ENCODE data around the gene USP2. TPM values are rescaled to one million over a fixed set of nuclear protein-coding genes. Genes with fewer than 3 reads are reported as not detected.

The USP2 gene
- total RNA-seq, 2 experiments from 2014 or later = 0.55 to 0.68 TPM

- CTCF ChIA-PET = interaction anchor here (0.7 to 4.6 kb wide), 35 partner anchors 8 to 265 kb away, joined by 3 to 96 read pairs (median 5); partner anchors contain the start of genes C1QTNF5, C2CD2L, CBL and NLRX1
- Mint-ChIP-seq H3K4me3 (no peak overlapping the region), H3K36me3 (ENCODE audit: low read depth) (no peaks in the 10 kb centered on the region), H3K4me1 (ENCODE audit: low read depth) (peaks cover 29% of the 10 kb centered on the region), H3K27me3 (ENCODE audit: low read depth) (peaks cover 9% of the 10 kb centered on the region), H3K27ac (no peak overlapping the region), H3K9me3 (ENCODE audit: insufficient read depth) (no peaks in the 10 kb centered on the region)
- POLR2A ChIA-PET = interaction anchor here (1.0 to 4.5 kb wide), 4 partner anchors 11 to 228 kb away, joined by 4 to 20 read pairs (median 10); partner anchors contain the start of genes CBL and RNF26
- DNase-seq (no peak), ATAC-seq (no peak)
Observed at GRCh38 chr11:119322921-119323531, 58.5 kb downstream of the USP2 start.

- ATAC-seq (no peak), DNase-seq (no peak)
- H3K27ac Mint-ChIP-seq = no peak overlapping the region
- no peaks in the 10 kb centered on the region for H3K36me3 Mint-ChIP-seq (ENCODE audit: low read depth)
- H3K27me3 Mint-ChIP-seq (ENCODE audit: low read depth) = peaks cover 13% of the 10 kb centered on the region
- ChIA-PET POLR2A (interaction anchor here (0.6 to 4.5 kb wide), 5 partner anchors 12 to 227 kb away, joined by 4 to 20 read pairs (median 10); partner anchors contain the start of genes CBL and RNF26), CTCF (interaction anchor here (0.8 to 4.6 kb wide), 32 partner anchors 8 to 257 kb away, joined by 3 to 96 read pairs (median 6); partner anchors contain the start of genes C1QTNF5, C2CD2L, CBL and NLRX1)
- H3K4me1 Mint-ChIP-seq (ENCODE audit: low read depth) = peaks cover 32% of the 10 kb centered on the region
- H3K9me3 Mint-ChIP-seq (ENCODE audit: insufficient read depth) = no peaks in the 10 kb centered on the region
- no peak overlapping the region for H3K4me3 Mint-ChIP-seq
Observed at GRCh38 chr11:119322360-119322739, 59.1 kb downstream of the USP2 start.

- peak overlapping the region; percentile 74 for H3K4me3 Mint-ChIP-seq
- peaks cover 36% of the 10 kb centered on the region for H3K4me1 Mint-ChIP-seq (ENCODE audit: low read depth)
- CTCF ChIA-PET = interaction anchor here (0.6 to 4.6 kb wide), 31 partner anchors 8 to 911 kb away, joined by 3 to 96 read pairs (median 5); partner anchors contain the start of genes C1QTNF5, CBL, HINFP and NLRX1
- peaks cover 15% of the 10 kb centered on the region for H3K27me3 Mint-ChIP-seq (ENCODE audit: low read depth)
- ATAC-seq (peak; percentile 80), DNase-seq (peak; percentile 79)
- POLR2A ChIA-PET = interaction anchor here (0.6 to 4.5 kb wide), 16 partner anchors 8 to 253 kb away, joined by 3 to 20 read pairs (median 4); partner anchors contain the start of genes RNF26 and VPS11
- peak overlapping the region; percentile 90 for H3K27ac Mint-ChIP-seq
- H3K36me3 Mint-ChIP-seq (ENCODE audit: low read depth) = no peaks in the 10 kb centered on the region
- H3K9me3 Mint-ChIP-seq (ENCODE audit: insufficient read depth) = no peaks in the 10 kb centered on the region
Observed at GRCh38 chr11:119320776-119321524, 60.5 kb downstream of the USP2 start.

GRCh38 chr11:119320240-119320775 lies 61.2 kb downstream of the USP2 start:
- peaks cover 43% of the 10 kb centered on the region for H3K4me1 Mint-ChIP-seq (ENCODE audit: low read depth)
- H3K9me3 Mint-ChIP-seq (ENCODE audit: insufficient read depth) = no peaks in the 10 kb centered on the region
- no peak overlapping the region for H3K4me3 Mint-ChIP-seq
- DNase-seq (no peak), ATAC-seq (no peak)
- POLR2A ChIA-PET = interaction anchor here (0.6 to 4.5 kb wide), 15 partner anchors 12 to 252 kb away, joined by 3 to 20 read pairs (median 4); partner anchors contain the start of genes RNF26 and VPS11
- peaks cover 19% of the 10 kb centered on the region for H3K27me3 Mint-ChIP-seq (ENCODE audit: low read depth)
- CTCF ChIA-PET = interaction anchor here (0.7 to 4.6 kb wide), 16 partner anchors 9 to 911 kb away, joined by 3 to 96 read pairs (median 5); partner anchors contain the start of genes C1QTNF5, CBL, HINFP and NLRX1
- no peak overlapping the region for H3K27ac Mint-ChIP-seq
- no peaks in the 10 kb centered on the region for H3K36me3 Mint-ChIP-seq (ENCODE audit: low read depth)

- Mint-ChIP-seq H3K4me1 (ENCODE audit: low read depth) (peaks cover 48% of the 10 kb centered on the region), H3K9me3 (ENCODE audit: insufficient read depth) (no peaks in the 10 kb centered on the region), H3K4me3 (peak overlapping the region; percentile 51), H3K36me3 (ENCODE audit: low read depth) (no peaks in the 10 kb centered on the region), H3K27ac (peak overlapping the region; percentile 81), H3K27me3 (ENCODE audit: low read depth) (peaks cover 19% of the 10 kb centered on the region)
- DNase-seq (no peak), ATAC-seq (no peak)
- ChIA-PET CTCF (interaction anchor here (1.1 to 2.0 kb wide), 3 partner anchors 18 to 57 kb away, joined by 3 to 7 read pairs (median 5); no protein-coding TSS in a partner anchor), POLR2A (interaction anchor here (0.6 to 1.0 kb wide), 2 partner anchors 14 to 16 kb away, joined by 3 to 4 read pairs; no protein-coding TSS in a partner anchor)
Observed at GRCh38 chr11:119319700-119320239, 61.7 kb downstream of the USP2 start.

GRCh38 chr11:119319136-119319699 lies 62.3 kb downstream of the USP2 start:
- Mint-ChIP-seq H3K4me1 (ENCODE audit: low read depth) (peaks cover 51% of the 10 kb centered on the region), H3K9me3 (ENCODE audit: insufficient read depth) (no peaks in the 10 kb centered on the region), H3K27me3 (ENCODE audit: low read depth) (peaks cover 19% of the 10 kb centered on the region), H3K4me3 (peak overlapping the region; percentile 17), H3K27ac (peak overlapping the region; percentile 81), H3K36me3 (ENCODE audit: low read depth) (no peaks in the 10 kb centered on the region)
- ChIA-PET CTCF (interaction anchor here (1.1 to 2.0 kb wide), 3 partner anchors 19 to 56 kb away, joined by 3 to 7 read pairs (median 5); no protein-coding TSS in a partner anchor), POLR2A (interaction anchor here (0.6 to 1.0 kb wide), 2 partner anchors 13 to 15 kb away, joined by 3 to 4 read pairs; no protein-coding TSS in a partner anchor)
- DNase-seq (no peak), ATAC-seq (no peak)

- Mint-ChIP-seq H3K4me1 (ENCODE audit: low read depth) (peaks cover 47% of the 10 kb centered on the region), H3K27ac (peak overlapping the region; percentile 73), H3K36me3 (ENCODE audit: low read depth) (no peaks in the 10 kb centered on the region), H3K9me3 (ENCODE audit: insufficient read depth) (no peaks in the 10 kb centered on the region), H3K27me3 (ENCODE audit: low read depth) (peaks cover 19% of the 10 kb centered on the region), H3K4me3 (peak overlapping the region; percentile 17)
- ATAC-seq = no peak
- CTCF ChIA-PET = interaction anchor here (0.8 to 2.0 kb wide), 4 partner anchors 19 to 122 kb away, joined by 3 to 7 read pairs (median 4); partner anchors contain the start of gene CBL
- DNase-seq = peak; percentile 59
- POLR2A ChIA-PET = interaction anchor here (1.0 kb wide), 1 partner anchor 13 kb away, joined by 3 read pairs; no protein-coding TSS in a partner anchor
Observed at GRCh38 chr11:119318240-119319135, 63.0 kb downstream of the USP2 start.

- DNase-seq (no peak), ATAC-seq (no peak)
- Mint-ChIP-seq H3K9me3 (ENCODE audit: insufficient read depth) (no peaks in the 10 kb centered on the region), H3K36me3 (ENCODE audit: low read depth) (no peaks in the 10 kb centered on the region), H3K27me3 (ENCODE audit: low read depth) (peaks cover 19% of the 10 kb centered on the region), H3K4me1 (ENCODE audit: low read depth) (peaks cover 46% of the 10 kb centered on the region), H3K27ac (no peak overlapping the region), H3K4me3 (no peak overlapping the region)
- ChIA-PET POLR2A (no interaction called here), CTCF (interaction anchor here (0.8 to 1.6 kb wide), 3 partner anchors 21 to 121 kb away, joined by 3 to 6 read pairs (median 3); partner anchors contain the start of gene CBL)
Observed at GRCh38 chr11:119317592-119318239, 63.8 kb downstream of the USP2 start.

- Mint-ChIP-seq H3K9me3 (ENCODE audit: insufficient read depth) (no peaks in the 10 kb centered on the region), H3K4me1 (ENCODE audit: low read depth) (peaks cover 42% of the 10 kb centered on the region), H3K27ac (no peak within 1 kb of the TSS), H3K4me3 (peak within 1 kb of the TSS; percentile 50), H3K27me3 (ENCODE audit: low read depth) (peaks cover 19% of the 10 kb centered on the region), H3K36me3 (ENCODE audit: low read depth) (no peaks in the 10 kb centered on the region)
- no peak for DNase-seq
- no peak for ATAC-seq
- ChIA-PET POLR2A (no interaction called here), CTCF (interaction anchor here (1.0 to 1.6 kb wide), 3 partner anchors 10 to 111 kb away, joined by 3 to 6 read pairs (median 3); partner anchors contain the start of gene CBL)
Observed at GRCh38 chr11:119316729-119317591, 64.5 kb downstream of the USP2 start, which contains the start of gene MCAM. MCAM (minus strand) TSS chr11:119317130; CDS start chr11:119317101, 29 bp downstream.
